ENCODE results near the gene LDLR. TPM values are rescaled to one million over a fixed set of nuclear protein-coding genes. Genes with fewer than 3 reads are reported as not detected.
A peak's percentile ranks its signal among the peaks of the same experiment; 100 is the strongest.
"Not testable (repeated sequence)": the region's sequence is repeated elsewhere in the genome, so short reads cannot be mapped to it uniquely, and the experiment has no call there.

The LDLR gene
- total RNA-seq, 2 donors from 2014 or later, result 98.2 to 139 TPM

DNA sequence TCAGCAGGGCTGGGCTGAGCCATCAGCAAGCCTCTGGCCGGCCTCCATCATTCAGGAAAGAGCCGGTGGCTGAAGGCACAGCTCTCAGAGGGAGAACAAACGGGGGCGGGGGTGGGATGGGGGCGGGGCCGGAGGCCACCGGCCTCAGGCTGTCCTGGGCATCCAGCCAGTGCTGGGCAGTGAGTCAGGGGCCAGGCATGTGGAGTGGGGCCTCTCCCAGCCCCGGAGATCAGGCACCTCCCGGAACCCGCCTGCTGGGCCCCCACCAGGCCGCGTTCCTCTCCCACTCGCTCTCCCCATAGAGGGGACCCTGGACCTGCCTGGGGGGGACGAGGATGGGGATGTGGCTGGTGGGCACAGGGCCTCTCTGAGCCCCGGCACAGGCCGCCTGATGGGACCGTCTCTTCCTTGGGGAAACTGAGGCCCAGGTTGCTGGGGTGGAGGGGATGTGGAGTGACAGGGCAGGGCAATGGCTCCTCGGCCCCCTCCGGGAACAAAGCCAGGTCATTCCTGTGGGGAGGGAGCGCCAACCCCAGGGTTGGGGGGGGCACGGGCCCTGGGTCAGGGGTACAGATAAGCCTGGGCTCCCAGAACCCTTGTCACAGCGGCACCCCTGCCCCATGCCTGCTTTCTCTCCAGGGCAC is 53.4 kb downstream of the LDLR start:
- H3K4me1 Mint-ChIP-seq, result peaks cover 6% of the 10 kb centered on the region
- ATAC-seq (no peak), DNase-seq (no peak)
- no peaks in the 10 kb centered on the region for H3K9me3 ChIP-seq (ENCODE audit: control insufficient read depth, low read length, poor library complexity, severe bottlenecking)
- no peaks in the 10 kb centered on the region for H3K27me3 Mint-ChIP-seq
- no peak overlapping the region for H3K4me3 Mint-ChIP-seq
- no peak overlapping the region for H3K27ac Mint-ChIP-seq
- no peaks in the 10 kb centered on the region for H3K36me3 Mint-ChIP-seq (ENCODE audit: low read depth)

DNA sequence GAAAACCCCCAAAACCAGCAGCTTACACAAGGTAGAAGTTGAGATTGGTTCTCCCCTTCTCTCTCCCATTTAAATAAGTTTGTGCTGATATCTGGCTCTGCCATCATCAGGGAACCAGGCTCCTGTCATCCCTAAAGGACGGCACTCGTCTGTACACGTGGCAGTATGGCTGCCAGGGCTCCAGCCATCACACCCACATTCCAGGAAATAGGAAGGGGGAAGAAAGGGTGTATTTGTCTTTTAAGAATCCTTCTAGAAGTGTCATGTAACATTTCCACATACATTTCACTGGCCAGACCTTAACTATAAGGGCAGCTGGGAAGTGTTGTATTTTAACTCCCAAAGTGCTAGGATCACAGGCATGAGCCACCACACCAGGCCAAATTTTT is 56.3 kb downstream of the LDLR start:
- H3K4me3 Mint-ChIP-seq, result no peak overlapping the region
- H3K36me3 Mint-ChIP-seq (ENCODE audit: low read depth), result no peaks in the 10 kb centered on the region
- no peaks in the 10 kb centered on the region for H3K9me3 ChIP-seq (ENCODE audit: control insufficient read depth, low read length, poor library complexity, severe bottlenecking)
- no peaks in the 10 kb centered on the region for H3K4me1 Mint-ChIP-seq
- DNase-seq (no peak), ATAC-seq (no peak)
- no peaks in the 10 kb centered on the region for H3K27me3 Mint-ChIP-seq
- H3K27ac Mint-ChIP-seq, result no peak overlapping the region

DNA sequence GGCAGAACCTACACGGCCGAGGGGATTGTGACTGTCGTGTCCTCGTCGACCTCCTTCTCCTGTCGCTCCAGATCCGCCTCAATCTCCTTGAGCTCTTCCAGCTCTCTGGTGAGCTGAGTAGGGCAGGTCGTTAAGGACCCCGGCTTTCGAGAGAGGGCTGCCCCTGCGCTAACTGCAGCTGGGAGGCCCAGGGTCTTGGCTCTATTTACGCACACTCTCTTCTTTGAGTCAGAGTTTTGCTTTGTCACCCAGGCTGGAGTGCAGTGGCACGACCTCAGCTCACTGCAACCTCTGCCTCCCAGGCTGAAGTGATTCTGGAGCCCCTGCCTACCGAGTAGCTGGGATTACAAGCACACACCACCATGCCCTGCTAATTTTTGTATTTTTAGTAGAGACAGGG is 58.7 kb downstream of the LDLR start:
- H3K9me3 ChIP-seq (ENCODE audit: control insufficient read depth, low read length, poor library complexity, severe bottlenecking), result no peaks in the 10 kb centered on the region
- H3K27me3 Mint-ChIP-seq, result no peaks in the 10 kb centered on the region
- no peak overlapping the region for H3K4me3 Mint-ChIP-seq
- H3K27ac Mint-ChIP-seq, result no peak overlapping the region
- H3K4me1 Mint-ChIP-seq, result no peaks in the 10 kb centered on the region
- DNase-seq (no peak), ATAC-seq (no peak)
- H3K36me3 Mint-ChIP-seq (ENCODE audit: low read depth), result no peaks in the 10 kb centered on the region

DNA sequence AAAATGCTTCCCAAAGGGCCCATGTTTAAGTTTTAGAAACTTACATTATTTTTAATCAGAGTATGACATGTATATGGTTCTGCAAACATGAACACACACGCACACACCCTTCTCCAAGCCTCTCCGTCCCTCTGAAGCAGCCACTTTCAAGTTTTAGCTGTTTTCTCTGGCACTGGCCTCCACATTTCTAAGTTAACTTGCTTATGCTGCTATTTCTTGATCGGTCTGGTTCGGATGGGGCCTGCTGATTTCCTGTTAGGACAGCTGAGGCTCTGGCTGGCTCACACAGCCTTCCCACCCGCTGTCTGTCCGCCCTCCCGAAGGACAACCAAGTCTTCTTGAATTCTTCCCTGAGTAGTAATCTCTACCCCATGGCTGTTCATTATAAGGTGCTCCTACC is 61.9 kb downstream of the LDLR start:
- Mint-ChIP-seq H3K4me1 (peaks cover 8% of the 10 kb centered on the region), H3K4me3 (no peak overlapping the region), H3K36me3 (ENCODE audit: low read depth) (no peaks in the 10 kb centered on the region), H3K27me3 (no peaks in the 10 kb centered on the region), H3K27ac (no peak overlapping the region)
- DNase-seq (no peak), ATAC-seq (no peak)
- no peaks in the 10 kb centered on the region for H3K9me3 ChIP-seq (ENCODE audit: control insufficient read depth, low read length, poor library complexity, severe bottlenecking)

DNA sequence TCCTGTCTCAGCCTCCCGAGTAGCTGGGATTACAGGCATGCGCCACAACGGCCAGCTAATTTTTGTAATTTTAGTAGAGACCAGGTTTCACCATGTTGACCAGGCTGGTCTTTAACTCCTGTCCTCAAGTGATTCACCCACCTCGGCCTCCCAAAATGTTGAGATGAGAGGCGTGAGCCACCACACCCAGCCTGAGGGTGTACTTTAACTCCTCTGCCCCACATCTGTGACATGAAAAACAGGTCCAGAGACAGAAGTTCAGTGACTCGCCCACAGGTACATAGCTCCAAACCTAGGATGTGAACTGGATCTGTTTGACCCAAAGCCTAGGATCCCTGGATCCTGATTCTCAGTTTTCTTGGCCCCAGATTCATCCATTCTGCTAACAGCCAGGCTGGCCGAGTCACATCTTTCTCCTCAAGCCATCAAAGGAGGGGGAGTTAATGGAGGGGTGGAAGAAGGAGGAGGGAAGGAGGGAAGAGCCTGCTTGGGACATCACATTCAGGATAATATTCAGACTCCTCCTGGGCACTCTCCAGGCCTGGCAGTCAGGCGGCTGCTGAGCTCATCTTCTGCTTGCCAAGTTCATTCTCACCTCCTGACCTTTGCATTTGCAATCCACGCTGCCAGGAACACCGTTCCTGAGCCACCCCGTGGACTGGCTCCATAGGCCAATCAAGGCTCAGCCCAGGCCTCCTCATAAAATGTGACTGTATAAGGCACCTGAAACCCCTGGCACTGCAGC is 63.2 kb downstream of the LDLR start:
- H3K36me3 Mint-ChIP-seq (ENCODE audit: low read depth), result no peaks in the 10 kb centered on the region
- DNase-seq (no peak), ATAC-seq (no peak)
- H3K4me1 Mint-ChIP-seq, result peaks cover 8% of the 10 kb centered on the region
- H3K4me3 Mint-ChIP-seq, result no peak overlapping the region
- H3K9me3 ChIP-seq (ENCODE audit: control insufficient read depth, low read length, poor library complexity, severe bottlenecking), result no peaks in the 10 kb centered on the region
- no peaks in the 10 kb centered on the region for H3K27me3 Mint-ChIP-seq
- peak overlapping the region; percentile 24 for H3K27ac Mint-ChIP-seq

DNA sequence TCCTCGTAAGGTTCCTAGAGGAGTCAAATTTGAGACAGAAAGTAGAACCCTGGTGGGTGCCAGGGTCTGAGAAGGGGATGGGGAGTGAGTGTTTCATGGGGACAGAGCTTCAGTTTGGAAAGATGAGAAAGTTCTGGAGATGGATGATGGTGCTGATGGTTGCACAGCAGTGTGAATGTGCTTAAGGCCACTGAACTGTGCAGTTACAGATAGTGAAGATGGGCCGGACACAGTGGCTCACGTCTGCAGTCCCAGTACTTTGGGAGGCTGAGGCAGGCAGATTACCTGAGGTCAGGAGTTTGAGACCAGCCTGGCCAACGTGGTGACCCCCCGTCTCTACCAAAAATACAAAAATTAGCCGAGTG is 65.4 kb downstream of the LDLR start:
- Mint-ChIP-seq H3K27me3 (no peaks in the 10 kb centered on the region), H3K4me1 (peaks cover 8% of the 10 kb centered on the region), H3K4me3 (peak overlapping the region; percentile 90), H3K36me3 (ENCODE audit: low read depth) (no peaks in the 10 kb centered on the region), H3K27ac (peak overlapping the region; percentile 88)
- no peaks in the 10 kb centered on the region for H3K9me3 ChIP-seq (ENCODE audit: control insufficient read depth, low read length, poor library complexity, severe bottlenecking)
- DNase-seq (no peak), ATAC-seq (no peak)

DNA sequence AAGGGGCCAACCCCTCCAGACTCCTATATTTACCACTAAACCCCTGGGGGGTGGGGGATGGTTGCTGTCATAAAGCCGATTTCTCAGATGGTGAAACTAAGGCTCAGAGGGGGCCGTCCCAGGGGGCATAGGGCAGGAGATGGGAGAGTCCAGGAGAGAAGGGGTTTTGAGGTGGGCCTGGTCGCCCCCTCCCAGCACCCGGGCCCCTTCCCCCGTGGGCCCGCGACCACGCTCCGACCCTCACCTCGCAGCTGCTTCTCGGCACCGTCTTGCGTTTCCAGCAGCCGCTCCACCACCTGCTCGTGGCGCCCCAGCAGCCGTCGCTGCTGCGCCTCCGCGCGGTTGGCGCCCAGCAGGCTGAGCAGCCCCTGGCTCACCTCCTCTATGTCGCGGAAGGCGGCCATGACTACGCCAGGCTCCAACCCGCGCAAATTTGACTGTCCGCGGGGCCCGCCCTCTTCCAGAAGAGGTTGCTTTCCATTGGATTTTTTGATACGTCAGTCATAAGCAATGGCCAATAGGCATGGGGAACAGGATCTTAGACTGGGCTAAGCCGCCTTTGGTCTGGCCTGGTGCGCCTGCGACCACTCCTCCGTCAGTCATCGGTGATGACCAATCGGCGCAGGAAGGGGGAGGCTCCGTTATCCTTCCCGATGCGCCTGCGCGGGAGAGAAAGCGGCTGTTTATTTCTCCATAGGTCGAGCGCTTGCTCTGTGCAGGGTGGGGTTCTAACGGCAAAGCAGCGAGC is 66.3 kb downstream of the LDLR start, which contains the start of gene SPC24:
TSS of gene SPC24 (minus strand) at position 410 of the 748 bp plus-strand sequence. CDS start at position 404, 6 bp downstream.
- H3K9me3 ChIP-seq (ENCODE audit: control insufficient read depth, low read length, poor library complexity, severe bottlenecking), result no peaks in the 10 kb centered on the region
- Mint-ChIP-seq H3K27ac (peak within 1 kb of the TSS; percentile 88), H3K36me3 (ENCODE audit: low read depth) (no peaks in the 10 kb centered on the region), H3K4me3 (peak within 1 kb of the TSS; percentile 90), H3K4me1 (peaks cover 8% of the 10 kb centered on the region), H3K27me3 (no peaks in the 10 kb centered on the region)
- ATAC-seq, result peak; percentile 98
- peak; percentile 77 to 80 (median 79) for DNase-seq

DNA sequence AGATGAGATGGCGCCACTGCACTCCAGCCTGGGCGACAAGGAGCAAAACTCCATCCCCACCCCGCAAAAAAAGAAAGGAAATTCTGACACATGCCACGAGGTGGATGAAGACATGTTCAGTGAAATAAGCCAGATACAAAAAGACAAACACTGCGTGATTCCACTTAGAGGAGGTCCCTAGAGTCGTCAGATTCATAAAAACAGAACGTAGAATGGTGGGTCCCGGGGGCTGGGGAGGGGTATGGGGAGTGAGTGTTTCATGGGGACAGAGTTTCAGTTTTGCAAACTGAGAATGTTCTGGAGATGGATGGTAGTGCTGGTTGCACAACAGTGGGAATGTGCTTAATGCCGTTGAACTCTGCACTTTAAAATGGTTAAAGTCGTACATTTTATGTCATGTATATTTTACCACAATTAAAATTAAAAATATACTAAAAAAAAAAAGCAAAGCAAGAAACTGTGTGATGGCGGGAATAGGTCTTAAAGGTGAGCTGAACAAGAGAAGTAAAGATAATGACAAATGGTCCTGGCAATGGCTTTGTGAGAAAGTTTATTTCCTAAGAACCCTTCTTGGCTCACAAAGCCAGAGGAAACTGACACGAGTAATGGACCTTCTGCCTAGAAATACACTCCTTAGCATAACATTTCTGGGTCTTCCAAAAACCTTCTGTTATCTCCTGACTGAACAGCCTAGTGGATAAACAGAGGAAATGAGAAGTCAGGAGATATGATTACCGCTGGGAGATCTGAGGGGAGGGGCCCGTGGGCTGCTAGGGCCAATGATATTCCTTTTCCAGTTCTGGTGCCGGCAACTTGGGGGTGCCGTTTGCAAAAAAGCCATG is 70.6 kb downstream of the LDLR start:
- no peak for DNase-seq
- Mint-ChIP-seq H3K27ac (no peak overlapping the region), H3K27me3 (peaks cover 3% of the 10 kb centered on the region), H3K36me3 (ENCODE audit: low read depth) (no peaks in the 10 kb centered on the region), H3K4me3 (no peak overlapping the region), H3K4me1 (peaks cover 3% of the 10 kb centered on the region)
- no peak for ATAC-seq
- no peaks in the 10 kb centered on the region for H3K9me3 ChIP-seq (ENCODE audit: control insufficient read depth, low read length, poor library complexity, severe bottlenecking)

DNA sequence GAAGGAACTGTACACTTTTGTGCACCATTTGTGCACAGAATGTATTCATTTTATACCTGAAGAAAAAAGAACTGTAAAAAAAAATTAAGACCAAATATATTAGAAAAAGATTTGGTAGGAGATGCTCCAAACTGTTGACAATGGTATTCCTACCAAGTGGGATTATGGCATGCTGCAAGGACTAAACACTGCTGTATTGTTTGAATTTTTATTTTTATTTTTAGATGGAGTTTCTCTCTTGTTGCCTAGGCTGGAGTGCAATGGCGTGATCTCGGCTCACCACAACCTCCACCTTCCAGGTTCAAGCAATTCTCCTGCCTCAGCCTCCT is 71.1 kb downstream of the LDLR start:
- not testable (repeated sequence) for H3K27me3 Mint-ChIP-seq; H3K27ac Mint-ChIP-seq; H3K9me3 ChIP-seq (ENCODE audit: control insufficient read depth, low read length, poor library complexity, severe bottlenecking); H3K36me3 Mint-ChIP-seq (ENCODE audit: low read depth); DNase-seq; H3K4me3 Mint-ChIP-seq; ATAC-seq; H3K4me1 Mint-ChIP-seq

DNA sequence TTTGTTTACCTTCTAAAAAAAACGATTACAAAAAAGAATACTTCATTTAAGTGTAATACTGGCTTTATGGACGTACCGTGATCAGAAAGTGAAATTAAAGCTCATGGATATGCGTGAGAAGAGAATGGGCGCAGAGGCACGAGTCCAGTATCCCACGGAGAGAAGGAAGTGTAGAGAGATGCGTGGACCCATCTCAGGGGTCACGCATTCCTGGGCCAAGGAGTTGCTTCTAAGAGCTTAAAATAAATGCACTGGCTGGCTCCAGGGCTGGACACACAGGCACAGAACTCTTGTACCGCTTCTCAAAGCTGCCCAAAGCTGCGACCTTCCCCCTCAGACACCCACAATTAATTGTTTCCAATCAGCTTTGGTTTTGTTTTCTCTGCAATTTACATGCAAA is 75.0 kb downstream of the LDLR start:
- H3K4me3 Mint-ChIP-seq, result no peak overlapping the region
- H3K9me3 ChIP-seq (ENCODE audit: control insufficient read depth, low read length, poor library complexity, severe bottlenecking), result no peaks in the 10 kb centered on the region
- no peaks in the 10 kb centered on the region for H3K4me1 Mint-ChIP-seq
- H3K27me3 Mint-ChIP-seq, result peaks cover 5% of the 10 kb centered on the region
- no peak overlapping the region for H3K27ac Mint-ChIP-seq
- DNase-seq (no peak), ATAC-seq (no peak)
- no peaks in the 10 kb centered on the region for H3K36me3 Mint-ChIP-seq (ENCODE audit: low read depth)

DNA sequence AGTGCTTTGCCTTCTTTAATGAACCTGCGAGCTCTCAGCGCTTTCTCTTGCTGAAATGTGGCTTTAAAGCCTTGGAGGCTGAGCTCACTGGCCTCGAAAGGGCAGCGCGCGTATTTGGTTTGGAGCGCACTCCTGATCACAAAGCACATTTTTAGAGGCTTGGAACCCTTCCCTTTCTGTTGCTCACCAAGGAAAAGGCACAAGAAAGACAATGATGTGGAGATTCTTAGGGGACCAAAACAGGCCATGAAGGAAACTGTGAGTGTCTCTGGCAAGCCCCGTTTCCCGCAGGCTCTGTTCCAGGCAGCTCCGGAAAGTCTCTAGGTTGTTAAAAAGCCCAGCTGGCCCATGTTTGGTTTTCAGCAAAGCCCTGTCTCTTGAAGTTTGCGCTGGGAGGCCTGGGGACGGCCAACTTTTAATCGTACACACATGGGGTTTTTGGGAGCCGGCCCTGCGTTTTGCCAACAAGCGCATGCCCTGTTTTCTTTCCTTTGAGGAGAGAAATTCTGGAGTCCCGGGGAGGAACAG is 75.7 kb downstream of the LDLR start:
- Mint-ChIP-seq H3K4me3 (no peak overlapping the region), H3K27me3 (peaks cover 5% of the 10 kb centered on the region), H3K4me1 (no peaks in the 10 kb centered on the region)

DNA sequence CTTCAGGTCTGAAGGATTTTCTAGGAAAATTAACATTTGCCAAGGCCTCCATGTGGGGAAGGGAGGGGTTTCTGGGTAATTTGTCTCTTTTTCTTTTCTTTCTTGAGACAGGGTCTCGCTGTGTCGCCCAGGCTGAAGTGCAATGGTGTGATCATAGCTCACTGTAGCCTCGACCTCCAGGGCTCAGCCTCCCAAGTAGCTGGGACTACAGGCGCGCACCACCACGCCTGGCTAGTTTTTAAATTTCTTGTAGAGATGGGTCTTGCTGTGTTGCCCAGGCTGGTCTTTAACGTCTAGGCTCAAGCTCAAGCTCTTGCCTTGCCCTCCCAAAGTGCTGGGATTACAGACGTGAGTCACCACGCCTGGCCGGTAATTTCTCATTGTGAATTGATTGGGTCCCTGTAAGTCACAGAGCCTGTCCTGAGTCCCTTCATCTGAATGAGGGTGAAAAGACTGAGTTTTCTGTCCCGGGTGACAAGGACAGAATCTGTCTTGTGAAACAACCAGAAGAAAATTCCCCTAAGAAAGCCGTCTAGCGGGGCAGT is 76.3 kb downstream of the LDLR start:
- DNase-seq (no peak), ATAC-seq (no peak)
- H3K27ac Mint-ChIP-seq, result no peak overlapping the region
- H3K9me3 ChIP-seq (ENCODE audit: control insufficient read depth, low read length, poor library complexity, severe bottlenecking), result no peaks in the 10 kb centered on the region
- no peaks in the 10 kb centered on the region for H3K4me1 Mint-ChIP-seq
- peaks cover 5% of the 10 kb centered on the region for H3K27me3 Mint-ChIP-seq
- H3K36me3 Mint-ChIP-seq (ENCODE audit: low read depth), result no peaks in the 10 kb centered on the region
- no peak overlapping the region for H3K4me3 Mint-ChIP-seq

More for the DNA sequence above, 75.7 kb downstream of the LDLR start:
- DNase-seq, result no peak
- no peaks in the 10 kb centered on the region for H3K9me3 ChIP-seq (ENCODE audit: control insufficient read depth, low read length, poor library complexity, severe bottlenecking)
- Mint-ChIP-seq H3K36me3 (ENCODE audit: low read depth) (no peaks in the 10 kb centered on the region), H3K27ac (no peak overlapping the region)
- ATAC-seq, result no peak

Measured in T-helper 17 cell (primary cell).